COLO829 (cell line): ENCODE results near the gene MAP2K5.

Experiments
- DNase-seq: peaks from one replicate; pipeline ENCODE4 v3.0.0; 2012; ENCODE audit warnings: low spot score

Gene MAP2K5

GRCh38 chr15:67784090-67784781 is 241.7 kb downstream of the MAP2K5 start:
- DNase-seq: no peak

- no peak for DNase-seq
Measured at GRCh38 chr15:67784856-67785430, 242.4 kb downstream of the MAP2K5 start.

- no peak for DNase-seq
Measured at GRCh38 chr15:67785431-67785830, 242.9 kb downstream of the MAP2K5 start.

- no peak for DNase-seq
Measured at GRCh38 chr15:67786646-67787045, 244.1 kb downstream of the MAP2K5 start.

GRCh38 chr15:67788986-67789385 is 246.5 kb downstream of the MAP2K5 start:
- no peak for DNase-seq

- no peak for DNase-seq
Measured at GRCh38 chr15:67790610-67791319, 248.3 kb downstream of the MAP2K5 start.

- no peak for DNase-seq
Measured at GRCh38 chr15:67792250-67792942, 249.9 kb downstream of the MAP2K5 start.

- no peak for DNase-seq
Measured at GRCh38 chr15:67794832-67795574, 252.5 kb downstream of the MAP2K5 start.

GRCh38 chr15:67796196-67797127 is 254.0 kb downstream of the MAP2K5 start:
- no peak for DNase-seq

- DNase-seq: no peak
Measured at GRCh38 chr15:67799801-67800205, 257.3 kb downstream of the MAP2K5 start.

GRCh38 chr15:67801142-67801541 is 258.6 kb downstream of the MAP2K5 start:
- DNase-seq: no peak

- DNase-seq: no peak
Measured at GRCh38 chr15:67801926-67802914, 259.7 kb downstream of the MAP2K5 start.

- DNase-seq: no peak
Measured at GRCh38 chr15:67803299-67803698, 260.8 kb downstream of the MAP2K5 start.

GRCh38 chr15:67803996-67804843 is 261.7 kb downstream of the MAP2K5 start:
- no peak for DNase-seq

GRCh38 chr15:67805008-67805665 is 262.6 kb downstream of the MAP2K5 start:
- DNase-seq: no peak

GRCh38 chr15:67805666-67806516 is 263.4 kb downstream of the MAP2K5 start:
- no peak for DNase-seq

GRCh38 chr15:67806536-67806935 is 264.0 kb downstream of the MAP2K5 start:
- no peak for DNase-seq
